Retinal pigment epithelial cell (primary cell): ENCODE data around the gene TRIM4.
"Not testable (repeated sequence)": the region's sequence is repeated elsewhere in the genome, so short reads cannot be mapped to it uniquely, and the experiment has no call there.

Experiments used
- DNase-seq: peaks from one replicate; pipeline ENCODE4 v3.0.0-alpha.2; 2010; ENCODE audit warnings: low read depth
- H3K4me3 ChIP-seq: 2 replicates; pipeline ENCODE4 v1.5.1; 2011; ENCODE audit warnings: mild to moderate bottlenecking, low read length, control low read depth, moderate library complexity
- CTCF ChIP-seq: conservative IDR thresholded peaks from 2 replicates; pipeline ENCODE4 v1.5.1; 2011; ENCODE audit warnings: low read depth, low read length, control low read depth, inconsistent platforms

Gene TRIM4

GRCh38 chr7:99893280-99893679, 26.1 kb downstream of the TRIM4 start:
- DNase-seq = no peak
- no peak overlapping the region for H3K4me3 ChIP-seq
- no peak for TF ChIP-seq CTCF

DNA sequence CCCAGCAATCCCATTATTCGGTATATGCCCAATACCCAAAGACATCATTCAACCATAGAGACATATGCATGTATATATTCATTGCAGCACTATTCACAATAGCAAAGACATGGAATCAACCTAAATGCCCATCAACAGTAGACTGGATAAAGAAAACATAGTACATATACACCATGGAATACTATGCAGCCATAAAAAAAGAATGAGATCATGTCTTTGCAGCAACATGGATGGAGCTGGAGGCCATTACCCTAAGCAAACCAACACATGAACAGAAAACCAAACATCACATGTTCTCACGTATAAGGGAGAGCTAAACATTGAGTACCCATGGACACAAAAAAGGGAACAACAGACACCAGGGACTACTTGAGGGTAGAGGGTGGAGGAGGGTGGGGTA, 29.0 kb downstream of the TRIM4 start:
- DNase-seq = not testable (repeated sequence)

DNA sequence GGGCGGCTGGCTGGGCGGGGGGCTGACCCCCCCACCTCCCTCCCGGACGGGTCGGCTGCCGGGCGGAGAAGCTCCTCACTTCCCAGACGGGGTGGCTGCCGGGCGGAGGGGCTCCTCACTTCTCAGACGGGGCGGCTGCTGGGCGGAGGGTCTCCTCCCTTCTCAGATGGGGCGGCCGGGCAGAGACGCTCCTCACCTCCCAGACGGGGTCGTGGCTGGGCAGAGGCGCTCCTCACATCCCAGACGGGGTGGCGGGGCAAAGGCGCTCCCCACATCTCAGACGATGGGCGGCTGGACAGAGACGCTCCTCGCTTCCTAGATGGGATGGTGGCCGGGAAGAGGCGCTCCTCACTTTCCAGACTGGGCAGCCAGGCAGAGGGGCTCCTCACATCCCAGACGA, 31.0 kb downstream of the TRIM4 start:
- not testable (repeated sequence) for DNase-seq, H3K4me3 ChIP-seq

More for the DNA sequence above, 29.0 kb downstream of the TRIM4 start:
- not testable (repeated sequence) for H3K4me3 ChIP-seq

DNA sequence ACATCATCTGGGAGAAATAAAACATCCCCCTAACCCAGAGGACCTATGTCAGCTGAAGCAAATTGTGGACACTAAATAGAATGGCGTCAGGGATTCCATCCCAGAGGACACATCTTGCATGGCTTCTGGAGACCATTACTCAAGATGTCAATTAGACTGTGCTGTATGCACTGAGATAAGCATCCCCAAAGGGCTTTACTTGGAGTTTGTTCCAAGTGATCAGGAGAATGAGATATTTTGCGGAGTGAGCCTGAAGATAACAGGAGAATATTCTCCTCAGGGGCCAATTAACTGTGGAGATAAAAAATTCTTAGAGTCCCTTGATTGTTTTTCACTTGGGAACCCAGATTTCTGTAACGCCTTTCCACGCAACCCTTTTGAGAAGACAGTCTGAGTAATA, 38.0 kb downstream of the TRIM4 start:
- no peak for DNase-seq

DNA sequence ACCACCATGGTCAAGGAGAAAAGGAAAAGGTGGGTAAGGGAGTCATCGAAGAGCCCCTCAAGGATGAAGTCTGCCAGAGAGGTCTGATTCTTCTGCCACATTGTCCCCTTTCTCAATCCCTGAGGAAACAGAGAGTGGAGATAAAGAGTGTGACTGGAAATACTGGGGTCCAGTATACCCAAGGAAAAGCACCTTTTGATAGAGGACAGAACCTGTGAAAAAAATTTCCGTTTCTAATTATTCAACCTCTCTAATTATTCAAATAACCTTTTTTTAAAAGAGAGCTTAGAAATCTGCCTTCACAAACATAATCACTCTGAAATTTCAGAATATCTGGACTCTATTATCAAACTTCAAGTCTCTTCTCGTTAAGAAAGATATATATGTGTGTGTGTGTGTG, 42.4 kb downstream of the TRIM4 start, which contains the start of gene OR2AE1:
Gene OR2AE1, minus strand, starts transcription at position 101 of the 400 bp plus-strand sequence. Its CDS starts 0 bp downstream, at position 101.
- TF ChIP-seq CTCF = no peak
- H3K4me3 ChIP-seq = no peak within 1 kb of the TSS
- no peak for DNase-seq

More for the DNA sequence above, 38.0 kb downstream of the TRIM4 start:
- TF ChIP-seq CTCF = no peak
- no peak overlapping the region for H3K4me3 ChIP-seq

- no peak for TF ChIP-seq CTCF
- DNase-seq = no peak
- H3K4me3 ChIP-seq = no peak overlapping the region
Observed at GRCh38 chr7:99876491-99876890, 42.8 kb downstream of the TRIM4 start.

- no peak for DNase-seq
- no peak overlapping the region for H3K4me3 ChIP-seq
- no peak for TF ChIP-seq CTCF
Observed at GRCh38 chr7:99868246-99868645, 51.1 kb downstream of the TRIM4 start.

DNA sequence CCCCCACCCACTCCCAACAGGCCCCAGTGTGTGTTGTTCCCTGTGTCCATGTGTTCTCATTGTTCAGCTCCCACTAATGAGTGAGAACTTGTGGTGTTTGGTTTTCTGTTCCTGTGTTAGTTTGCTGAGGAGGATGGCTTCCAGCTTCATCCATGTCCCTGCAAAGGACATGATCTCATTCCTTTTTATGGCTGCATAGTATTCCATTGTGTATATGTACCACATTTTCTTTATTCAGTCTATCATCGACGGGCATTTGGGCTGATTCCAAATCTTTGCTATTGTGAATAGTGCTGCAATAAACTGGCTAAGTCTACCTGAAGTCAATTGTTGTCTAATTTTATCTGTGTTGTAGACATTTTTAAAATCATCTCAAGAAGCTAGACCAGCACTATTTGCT, 51.9 kb downstream of the TRIM4 start:
- not testable (repeated sequence) for DNase-seq, H3K4me3 ChIP-seq

GRCh38 chr7:99863847-99864440, 55.4 kb downstream of the TRIM4 start:
- TF ChIP-seq CTCF = no peak
- no peak overlapping the region for H3K4me3 ChIP-seq
- DNase-seq = no peak
